Measurements from ENCODE around the gene GMDS. TPM values are rescaled to one million over a fixed set of nuclear protein-coding genes. Genes with fewer than 3 reads are reported as not detected.

The GMDS gene
- total RNA-seq, 6 experiments from 2014 or later: 13.2 to 18.0 (median 14.7) TPM

DNA sequence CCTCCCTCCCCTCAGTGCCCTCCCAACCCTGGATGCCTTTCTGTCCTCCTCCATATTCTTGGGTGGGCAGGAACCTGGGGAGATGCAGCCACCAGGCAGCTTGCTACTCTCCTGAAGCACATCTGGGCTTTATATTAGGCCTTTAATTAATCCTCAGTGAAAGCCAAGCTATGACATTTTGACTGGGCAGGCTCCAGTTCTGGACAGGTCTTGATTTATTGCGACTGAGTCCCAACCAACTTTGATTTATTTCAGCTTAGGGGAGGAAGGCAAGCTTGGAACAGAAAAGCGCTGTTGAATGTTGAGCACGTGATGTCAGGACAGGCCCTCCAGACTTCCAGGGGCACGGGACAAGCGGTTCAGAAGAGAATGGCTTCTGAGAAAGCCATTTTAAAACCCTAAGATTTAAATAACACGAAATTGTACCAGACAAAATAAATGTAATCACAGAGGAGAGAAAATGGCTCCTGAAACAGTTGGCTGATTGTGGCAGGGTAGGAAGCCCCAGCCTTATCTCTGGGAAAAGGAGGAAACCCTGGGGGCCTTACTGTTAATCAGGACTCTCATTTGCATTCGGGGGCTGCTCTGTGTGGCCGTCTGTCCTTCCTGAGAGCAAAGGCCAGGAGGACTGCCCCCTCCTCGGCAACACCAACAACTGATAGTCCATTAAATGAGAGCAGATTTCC is 341.5 kb downstream of the GMDS start:
- no peak for DNase-seq
- 0 out of 2 replicates have a peak, but pooled peaks cover 3% of the 10 kb centered on the region for H3K36me3 Mint-ChIP-seq (ENCODE audit: low read depth)
- no peak overlapping the region for H3K4me3 Mint-ChIP-seq
- TF ChIP-seq, protein P1, sequence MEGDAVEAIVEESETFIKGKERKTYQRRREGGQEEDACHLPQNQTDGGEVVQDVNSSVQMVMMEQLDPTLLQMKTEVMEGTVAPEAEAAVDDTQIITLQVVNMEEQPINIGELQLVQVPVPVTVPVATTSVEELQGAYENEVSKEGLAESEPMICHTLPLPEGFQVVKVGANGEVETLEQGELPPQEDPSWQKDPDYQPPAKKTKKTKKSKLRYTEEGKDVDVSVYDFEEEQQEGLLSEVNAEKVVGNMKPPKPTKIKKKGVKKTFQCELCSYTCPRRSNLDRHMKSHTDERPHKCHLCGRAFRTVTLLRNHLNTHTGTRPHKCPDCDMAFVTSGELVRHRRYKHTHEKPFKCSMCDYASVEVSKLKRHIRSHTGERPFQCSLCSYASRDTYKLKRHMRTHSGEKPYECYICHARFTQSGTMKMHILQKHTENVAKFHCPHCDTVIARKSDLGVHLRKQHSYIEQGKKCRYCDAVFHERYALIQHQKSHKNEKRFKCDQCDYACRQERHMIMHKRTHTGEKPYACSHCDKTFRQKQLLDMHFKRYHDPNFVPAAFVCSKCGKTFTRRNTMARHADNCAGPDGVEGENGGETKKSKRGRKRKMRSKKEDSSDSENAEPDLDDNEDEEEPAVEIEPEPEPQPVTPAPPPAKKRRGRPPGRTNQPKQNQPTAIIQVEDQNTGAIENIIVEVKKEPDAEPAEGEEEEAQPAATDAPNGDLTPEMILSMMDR (IDR thresholded peaks at IDR 0.05): no peak
- H3K27ac Mint-ChIP-seq: no peak overlapping the region
- H3K4me1 Mint-ChIP-seq (ENCODE audit: low read depth): peaks cover 31% of the 10 kb centered on the region
- no peaks in the 10 kb centered on the region for H3K27me3 Mint-ChIP-seq (ENCODE audit: insufficient read depth)
- H3K9me3 Mint-ChIP-seq: no peaks in the 10 kb centered on the region

DNA sequence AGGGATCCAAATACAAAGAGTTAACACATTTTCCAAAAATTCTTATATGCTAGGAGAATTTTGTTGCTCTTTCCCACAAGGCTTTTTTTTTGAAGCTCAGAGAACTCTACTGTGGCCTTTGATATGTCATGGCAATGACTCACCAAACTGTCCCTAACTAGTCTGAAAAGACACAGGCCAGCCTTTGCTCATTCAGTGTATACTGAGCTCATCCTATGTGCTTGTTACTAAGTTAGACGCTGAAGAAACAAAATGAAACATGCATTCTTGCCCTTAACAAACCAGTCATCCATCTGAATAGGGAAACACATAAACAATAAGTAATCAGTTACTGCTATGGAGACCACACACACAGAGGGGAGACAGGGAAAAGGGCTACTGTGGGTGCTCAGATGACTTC is 343.8 kb downstream of the GMDS start:
- TF ChIP-seq, protein P1 (IDR thresholded peaks at IDR 0.05): no peak
- Mint-ChIP-seq H3K4me3 (no peak overlapping the region), H3K4me1 (ENCODE audit: low read depth) (peaks cover 26% of the 10 kb centered on the region), H3K27ac (peak overlapping the region; percentile 93), H3K36me3 (ENCODE audit: low read depth) (no peaks in the 10 kb centered on the region), H3K9me3 (no peaks in the 10 kb centered on the region), H3K27me3 (ENCODE audit: insufficient read depth) (no peaks in the 10 kb centered on the region)
- peak; percentile 87 for DNase-seq

DNA sequence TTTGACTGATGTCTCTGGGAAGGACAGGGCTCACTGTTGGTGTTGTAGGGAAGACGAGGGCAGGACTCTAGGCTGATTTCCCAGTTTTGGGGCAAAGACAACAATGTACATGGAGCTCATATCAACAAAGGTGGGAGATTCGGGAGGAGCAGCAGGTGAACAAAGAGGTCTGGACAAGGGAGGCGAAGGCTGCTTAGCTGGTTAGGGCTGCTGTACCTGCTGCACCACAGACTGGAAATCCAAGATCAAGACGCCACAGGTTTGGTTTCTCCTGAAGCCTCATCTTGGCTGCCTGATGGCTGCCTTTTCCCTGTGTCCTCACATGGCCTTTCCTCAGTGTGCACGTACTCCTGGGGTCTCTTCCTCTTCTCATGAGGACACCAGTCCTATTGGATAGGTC is 348.5 kb downstream of the GMDS start:
- Mint-ChIP-seq H3K27ac (no peak overlapping the region), H3K4me3 (no peak overlapping the region), H3K27me3 (ENCODE audit: insufficient read depth) (no peaks in the 10 kb centered on the region), H3K9me3 (no peaks in the 10 kb centered on the region), H3K4me1 (ENCODE audit: low read depth) (peaks cover 51% of the 10 kb centered on the region), H3K36me3 (ENCODE audit: low read depth) (no peaks in the 10 kb centered on the region)
- TF ChIP-seq, protein P1 (IDR thresholded peaks at IDR 0.05): no peak
- no peak for DNase-seq

DNA sequence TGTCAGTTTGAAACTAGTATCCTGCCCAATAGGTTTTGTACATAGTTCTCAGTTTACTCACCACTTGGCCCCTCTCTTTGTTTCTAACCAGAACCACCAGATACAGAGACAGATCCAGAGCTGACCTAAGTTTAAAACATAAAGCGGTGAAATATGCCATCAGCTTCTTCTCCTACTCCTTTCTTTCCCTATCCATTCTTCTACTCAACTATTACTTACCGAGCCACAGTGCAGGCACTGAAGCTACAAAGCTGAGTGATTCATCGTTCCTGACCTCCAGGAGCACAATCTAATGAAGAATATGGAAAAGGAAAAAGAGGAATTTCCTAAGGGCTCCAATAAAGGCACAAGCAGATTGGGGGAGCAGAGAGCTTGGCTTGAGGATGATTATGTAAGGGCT is 349.7 kb downstream of the GMDS start:
- TF ChIP-seq, protein P1 (IDR thresholded peaks at IDR 0.05): no peak
- Mint-ChIP-seq H3K4me3 (no peak overlapping the region), H3K27ac (peak overlapping the region; percentile 10; the same call in 1 of the 2 replicates), H3K9me3 (no peaks in the 10 kb centered on the region), H3K27me3 (ENCODE audit: insufficient read depth) (no peaks in the 10 kb centered on the region), H3K4me1 (ENCODE audit: low read depth) (peaks cover 40% of the 10 kb centered on the region), H3K36me3 (ENCODE audit: low read depth) (no peaks in the 10 kb centered on the region)
- DNase-seq: no peak

DNA sequence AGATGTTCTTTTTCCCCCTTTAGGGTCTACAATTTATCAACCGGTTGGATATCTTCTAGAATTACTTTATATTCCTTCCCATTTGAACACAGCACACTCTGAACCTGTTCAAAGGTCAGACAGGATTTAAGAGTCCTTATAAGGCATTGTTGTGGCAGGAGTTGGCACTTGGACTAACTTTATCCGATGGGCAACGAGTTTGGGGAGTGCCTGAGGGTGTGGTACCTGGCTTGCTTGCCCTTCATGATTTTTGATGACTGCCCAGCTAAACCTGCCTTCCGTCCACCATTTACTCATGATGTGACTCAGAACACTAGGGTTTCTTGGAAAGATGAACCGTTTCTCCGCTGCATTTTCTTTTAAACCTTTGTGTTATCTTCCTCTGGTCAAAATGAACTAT is 350.5 kb downstream of the GMDS start:
- Mint-ChIP-seq H3K27ac (no peak overlapping the region), H3K27me3 (ENCODE audit: insufficient read depth) (no peaks in the 10 kb centered on the region)

More for the DNA sequence above, 350.5 kb downstream of the GMDS start:
- no peaks in the 10 kb centered on the region for H3K9me3 Mint-ChIP-seq
- no peaks in the 10 kb centered on the region for H3K36me3 Mint-ChIP-seq (ENCODE audit: low read depth)
- peaks cover 36% of the 10 kb centered on the region for H3K4me1 Mint-ChIP-seq (ENCODE audit: low read depth)
- H3K4me3 Mint-ChIP-seq: no peak overlapping the region
- TF ChIP-seq, protein P1 (IDR thresholded peaks at IDR 0.05): no peak
- no peak for DNase-seq
